WERI-Rb-1 (cell line): ENCODE results near the gene MAN1A2.
"Not testable (repeated sequence)": the region's sequence is repeated elsewhere in the genome, so short reads cannot be mapped to it uniquely, and the experiment has no call there.

Experiments
- DNase-seq: peaks from one replicate; pipeline ENCODE4 v3.0.0-alpha.2; 2020
- H3K27ac ChIP-seq: fragments of 250-450 bp; sonication (Bioruptor Pico); 2 replicates; pipeline ENCODE4 v1.5.1; 2020; ENCODE audit warnings: mild to moderate bottlenecking, moderate library complexity
- H3K27me3 ChIP-seq: fragments of 250-450 bp; sonication (Bioruptor Pico); 2 replicates; pipeline ENCODE4 v1.5.1; 2021; ENCODE audit warnings: mild to moderate bottlenecking, low read depth, moderate library complexity; ENCODE audit not compliant: insufficient read depth, severe bottlenecking
- H3K36me3 ChIP-seq: fragments of 250-450 bp; sonication (Bioruptor Pico); 2 replicates; pipeline ENCODE4 v1.5.1; 2020; ENCODE audit warnings: mild to moderate bottlenecking, moderate library complexity
- H3K4me3 ChIP-seq: 2 replicates; pipeline ENCODE4 v1.5.1; 2011; ENCODE audit warnings: low read depth, mild to moderate bottlenecking, control low read depth, low read length
- H3K9me3 ChIP-seq: fragments of 250-450 bp; sonication (Bioruptor Pico); 2 replicates; pipeline ENCODE4 v1.5.1; 2021; ENCODE audit warnings: mild to moderate bottlenecking, moderate library complexity; ENCODE audit not compliant: severe bottlenecking
- CTCF ChIP-seq: IDR thresholded peaks from 2 replicates; pipeline ENCODE4 v1.5.1; 2011; ENCODE audit warnings: low read depth, mild to moderate bottlenecking, control low read depth, inconsistent platforms, low read length

Gene MAN1A2

DNA sequence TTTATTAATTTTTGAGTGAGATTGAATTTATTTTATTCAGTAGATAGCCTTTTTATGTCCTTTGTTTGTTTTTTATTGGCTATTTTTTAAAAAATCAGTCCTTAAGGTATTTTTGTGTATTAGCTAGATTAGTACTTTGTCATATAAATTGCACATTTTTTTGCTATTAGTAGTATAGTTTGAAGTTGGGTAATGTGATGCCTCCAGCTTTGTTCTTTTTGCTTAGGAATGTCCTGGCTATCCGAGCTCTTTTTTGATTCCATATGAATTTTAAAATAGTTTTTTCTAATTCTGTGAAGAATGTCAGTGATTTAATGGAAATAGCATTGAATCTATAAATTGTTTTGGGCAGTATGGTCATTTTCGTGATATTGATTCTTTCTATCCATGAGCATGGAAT is 80.4 kb downstream of the MAN1A2 start:
- no peak for TF ChIP-seq CTCF
- H3K27me3 ChIP-seq, result no peaks in the 10 kb centered on the region
- no peak overlapping the region for H3K27ac ChIP-seq
- H3K9me3 ChIP-seq, result no peaks in the 10 kb centered on the region
- no peak for DNase-seq
- H3K4me3 ChIP-seq, result no peak overlapping the region
- no peaks in the 10 kb centered on the region for H3K36me3 ChIP-seq

DNA sequence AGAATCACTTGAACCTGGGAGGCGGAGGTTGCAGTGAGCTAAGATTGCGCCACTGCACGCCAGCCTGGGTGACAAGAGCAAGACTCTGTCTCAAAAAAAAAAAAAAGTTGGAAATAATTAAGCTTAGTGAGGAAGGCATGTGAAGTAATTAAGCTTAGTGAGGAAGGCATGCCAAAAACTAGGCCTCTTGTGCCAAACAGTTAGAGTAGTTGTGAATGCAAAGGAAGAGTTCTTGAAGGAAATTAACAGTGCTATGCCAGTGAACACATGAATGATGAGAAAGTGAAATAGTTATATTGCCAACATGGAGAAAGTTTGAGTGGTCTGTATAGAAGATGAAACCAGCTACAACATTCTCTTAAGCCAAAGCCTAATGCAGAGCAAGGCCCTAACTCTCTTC is 85.0 kb downstream of the MAN1A2 start:
- Histone ChIP-seq H3K4me3 (no peak overlapping the region), H3K36me3 (no peaks in the 10 kb centered on the region), H3K27me3 (no peaks in the 10 kb centered on the region), H3K27ac (no peak overlapping the region), H3K9me3 (no peaks in the 10 kb centered on the region)
- TF ChIP-seq CTCF, result no peak
- no peak for DNase-seq

DNA sequence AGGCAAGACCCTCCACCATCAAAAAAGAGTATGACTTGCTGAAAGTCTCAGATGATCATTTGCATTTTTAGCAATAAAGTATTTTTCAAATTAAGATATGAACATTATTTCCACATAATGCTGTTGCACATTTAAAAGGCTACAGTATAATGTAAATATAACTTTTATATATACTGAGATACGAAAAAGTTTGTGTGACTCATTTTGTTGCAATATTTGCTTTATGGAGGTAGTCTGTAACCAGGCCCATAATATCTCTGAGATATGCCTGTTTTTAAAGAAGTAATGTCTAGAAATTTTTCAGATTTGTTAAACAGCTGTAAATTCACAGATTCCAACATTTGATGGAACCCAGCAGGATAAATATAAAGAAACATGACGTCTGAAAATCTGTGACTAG is 86.7 kb downstream of the MAN1A2 start:
- Histone ChIP-seq H3K4me3 (no peak overlapping the region), H3K36me3 (no peaks in the 10 kb centered on the region), H3K27me3 (no peaks in the 10 kb centered on the region), H3K9me3 (no peaks in the 10 kb centered on the region), H3K27ac (no peak overlapping the region)
- TF ChIP-seq CTCF, result no peak
- DNase-seq, result no peak

GRCh38 chr1:117458410-117458809 is 91.2 kb downstream of the MAN1A2 start:
- H3K9me3 ChIP-seq, H3K27me3 ChIP-seq, H3K27ac ChIP-seq, H3K4me3 ChIP-seq, H3K36me3 ChIP-seq, DNase-seq: not testable (repeated sequence)

- TF ChIP-seq CTCF, result no peak
- DNase-seq, result no peak
- no peak overlapping the region for H3K4me3 ChIP-seq
- no peaks in the 10 kb centered on the region for H3K27me3 ChIP-seq
- H3K9me3 ChIP-seq, result no peaks in the 10 kb centered on the region
- no peaks in the 10 kb centered on the region for H3K36me3 ChIP-seq
- H3K27ac ChIP-seq, result no peak overlapping the region
Measured at GRCh38 chr1:117466761-117467160, 99.5 kb downstream of the MAN1A2 start.

GRCh38 chr1:117467336-117467735 is 100.1 kb downstream of the MAN1A2 start:
- H3K27me3 ChIP-seq, result no peaks in the 10 kb centered on the region
- no peak overlapping the region for H3K27ac ChIP-seq
- H3K4me3 ChIP-seq, result no peak overlapping the region
- H3K9me3 ChIP-seq, result no peaks in the 10 kb centered on the region
- no peaks in the 10 kb centered on the region for H3K36me3 ChIP-seq
- TF ChIP-seq CTCF, result no peak
- no peak for DNase-seq
